Measurements from ENCODE around the gene RAPGEF1.

RAPGEF1 gene

GRCh38 chr9:131641618-131642495 lies 98.0 kb downstream of the RAPGEF1 start:
- no peak for DNase-seq

GRCh38 chr9:131640438-131641137 lies 99.3 kb downstream of the RAPGEF1 start:
- DNase-seq, result no peak

GRCh38 chr9:131639769-131640437 lies 100.0 kb downstream of the RAPGEF1 start:
- DNase-seq, result no peak

GRCh38 chr9:131636593-131636992 lies 103.3 kb downstream of the RAPGEF1 start:
- no peak for DNase-seq

GRCh38 chr9:131635892-131636291 lies 104.0 kb downstream of the RAPGEF1 start:
- DNase-seq, result no peak

- peak; percentile 94 for DNase-seq
These were observed 104.6 kb downstream of the RAPGEF1 start for GRCh38 chr9:131635285-131635684.

GRCh38 chr9:131633491-131634031 lies 106.3 kb downstream of the RAPGEF1 start:
- peak; percentile 43 for DNase-seq

- DNase-seq, result no peak
These were observed 108.6 kb downstream of the RAPGEF1 start for GRCh38 chr9:131631306-131631705.

- DNase-seq, result no peak
These were observed 109.6 kb downstream of the RAPGEF1 start for GRCh38 chr9:131630205-131630831.

- no peak for DNase-seq
These were observed 110.1 kb downstream of the RAPGEF1 start for GRCh38 chr9:131629825-131630204.

- DNase-seq, result no peak
These were observed 110.7 kb downstream of the RAPGEF1 start for GRCh38 chr9:131629226-131629500.

GRCh38 chr9:131628459-131629225 lies 111.2 kb downstream of the RAPGEF1 start:
- no peak for DNase-seq

GRCh38 chr9:131627648-131628458 lies 112.0 kb downstream of the RAPGEF1 start:
- peak; percentile 83 for DNase-seq

- no peak for DNase-seq
These were observed 112.6 kb downstream of the RAPGEF1 start for GRCh38 chr9:131627326-131627647.

- no peak for DNase-seq
These were observed 113.8 kb downstream of the RAPGEF1 start for GRCh38 chr9:131625790-131626670.

GRCh38 chr9:131625508-131625787 lies 114.4 kb downstream of the RAPGEF1 start:
- no peak for DNase-seq

- DNase-seq, result peak; percentile 29
These were observed 115.0 kb downstream of the RAPGEF1 start for GRCh38 chr9:131624636-131625507.

GRCh38 chr9:131623655-131624330 lies 116.1 kb downstream of the RAPGEF1 start:
- no peak for DNase-seq

GRCh38 chr9:131622523-131622922 lies 117.4 kb downstream of the RAPGEF1 start:
- DNase-seq, result no peak
